ENCODE measurements around the gene GOLPH3. TPM values are rescaled to one million over a fixed set of nuclear protein-coding genes. Genes with fewer than 3 reads are reported as not detected.

GOLPH3 gene
- total RNA-seq, 4 donors from 2014 or later: 149 to 277 (median 187) TPM

- Histone ChIP-seq H3K4me1 (peaks cover 49 to 92% (median 73%) of the 10 kb centered on the region in 4 donors), H3K4me3 (no peak overlapping the region), H3K9me3 (no peaks in the 10 kb centered on the region), H3K27ac (replicated peaks in 1 of 4) (peak overlapping the region in 1 of 4 donors; percentile 5), H3K36me3 (no peaks in the 10 kb centered on the region), H3K27me3 (no peaks in the 10 kb centered on the region)
- WGBS: 59% methylated on average over 2 of the region's 2 CpGs
- intact Hi-C loops (cut with DNase I): no loop called here
- TF ChIP-seq EP300 (IDR thresholded peaks at IDR 0.05) (no peak), POLR2A (IDR thresholded peaks at IDR 0.05; ENCODE audit: low read depth) (no peak), POLR2AphosphoS5 (IDR thresholded peaks at IDR 0.05) (no peak)
- TF ChIP-seq, protein P1, sequence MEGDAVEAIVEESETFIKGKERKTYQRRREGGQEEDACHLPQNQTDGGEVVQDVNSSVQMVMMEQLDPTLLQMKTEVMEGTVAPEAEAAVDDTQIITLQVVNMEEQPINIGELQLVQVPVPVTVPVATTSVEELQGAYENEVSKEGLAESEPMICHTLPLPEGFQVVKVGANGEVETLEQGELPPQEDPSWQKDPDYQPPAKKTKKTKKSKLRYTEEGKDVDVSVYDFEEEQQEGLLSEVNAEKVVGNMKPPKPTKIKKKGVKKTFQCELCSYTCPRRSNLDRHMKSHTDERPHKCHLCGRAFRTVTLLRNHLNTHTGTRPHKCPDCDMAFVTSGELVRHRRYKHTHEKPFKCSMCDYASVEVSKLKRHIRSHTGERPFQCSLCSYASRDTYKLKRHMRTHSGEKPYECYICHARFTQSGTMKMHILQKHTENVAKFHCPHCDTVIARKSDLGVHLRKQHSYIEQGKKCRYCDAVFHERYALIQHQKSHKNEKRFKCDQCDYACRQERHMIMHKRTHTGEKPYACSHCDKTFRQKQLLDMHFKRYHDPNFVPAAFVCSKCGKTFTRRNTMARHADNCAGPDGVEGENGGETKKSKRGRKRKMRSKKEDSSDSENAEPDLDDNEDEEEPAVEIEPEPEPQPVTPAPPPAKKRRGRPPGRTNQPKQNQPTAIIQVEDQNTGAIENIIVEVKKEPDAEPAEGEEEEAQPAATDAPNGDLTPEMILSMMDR (IDR thresholded peaks at IDR 0.05): no peak
- no peak for DNase-seq (ENCODE audit: extremely low spot score)
These were observed 14.6 kb downstream of the GOLPH3 start for GRCh38 chr5:32159328-32160072.

DNA sequence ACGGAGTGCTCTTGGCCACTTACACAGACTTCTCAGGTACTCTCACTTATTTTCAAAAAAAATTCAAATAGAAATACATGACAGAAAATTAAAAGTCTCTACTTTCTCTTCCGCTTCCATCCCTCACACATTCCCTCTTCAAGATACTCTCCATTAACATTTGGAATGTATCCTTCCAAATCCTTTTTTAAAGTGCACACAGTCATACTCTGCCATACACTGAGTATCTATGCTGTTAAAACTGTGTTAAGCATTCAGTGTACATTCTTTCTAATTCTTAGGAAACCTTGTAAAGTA, 15.5 kb downstream of the GOLPH3 start:
- intact Hi-C loops (cut with DNase I): no loop called here
- WGBS: 84% methylated on average over 2 of the region's 2 CpGs
- Histone ChIP-seq H3K27ac (replicated peaks in 1 of 4) (peak overlapping the region in 3 of 4 donors; percentile 0 to 5 (median 2)), H3K36me3 (no peaks in the 10 kb centered on the region), H3K27me3 (no peaks in the 10 kb centered on the region), H3K4me3 (no peak overlapping the region), H3K4me1 (peaks cover 50 to 92% (median 73%) of the 10 kb centered on the region in 4 donors), H3K9me3 (no peaks in the 10 kb centered on the region)
- TF ChIP-seq POLR2A (IDR thresholded peaks at IDR 0.05; ENCODE audit: low read depth): no peak
- no peak for TF ChIP-seq POLR2AphosphoS5 (IDR thresholded peaks at IDR 0.05)
- TF ChIP-seq, protein P1 (IDR thresholded peaks at IDR 0.05): no peak
- no peak for TF ChIP-seq EP300 (IDR thresholded peaks at IDR 0.05)
- DNase-seq (ENCODE audit: extremely low spot score): no peak

DNA sequence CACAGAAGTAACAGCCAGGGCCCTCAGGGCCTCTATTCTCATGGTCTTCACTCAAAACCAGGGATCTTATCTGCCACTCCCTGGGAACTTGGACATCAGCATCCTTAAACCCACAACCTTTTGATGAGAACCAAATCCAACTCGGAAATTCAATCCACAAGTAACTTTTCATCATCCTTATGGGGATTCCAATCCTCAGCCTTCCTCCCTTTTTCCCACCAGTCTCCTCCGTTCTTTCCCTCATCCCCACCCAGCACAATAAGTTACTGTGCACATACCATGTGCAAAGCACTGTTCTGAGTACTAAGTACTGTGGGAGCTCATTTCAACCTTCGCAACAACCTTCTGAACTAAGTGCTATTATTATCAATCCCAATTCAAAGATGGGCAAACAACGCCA, 17.0 kb downstream of the GOLPH3 start:
- intact Hi-C loops (cut with DNase I): no loop called here
- Histone ChIP-seq H3K27ac (replicated peaks in 1 of 4) (no peak overlapping the region), H3K4me1 (peaks cover 58 to 92% (median 76%) of the 10 kb centered on the region in 4 donors), H3K36me3 (no peaks in the 10 kb centered on the region), H3K4me3 (no peak overlapping the region), H3K27me3 (no peaks in the 10 kb centered on the region), H3K9me3 (no peaks in the 10 kb centered on the region)
- TF ChIP-seq, protein P1 (IDR thresholded peaks at IDR 0.05): no peak
- WGBS: 78% methylated on average over 4 of the region's 4 CpGs
- no peak for DNase-seq (ENCODE audit: extremely low spot score)

- Histone ChIP-seq H3K9me3 (no peaks in the 10 kb centered on the region), H3K4me1 (peaks cover 58 to 95% (median 79%) of the 10 kb centered on the region in 4 donors), H3K4me3 (no peak overlapping the region), H3K36me3 (no peaks in the 10 kb centered on the region), H3K27ac (replicated peaks in 1 of 4) (no peak overlapping the region), H3K27me3 (no peaks in the 10 kb centered on the region)
- intact Hi-C loops (cut with DNase I): no loop called here
- no peak for DNase-seq (ENCODE audit: extremely low spot score)
- 87% methylated on average over 9 of the region's 9 CpGs for WGBS
- TF ChIP-seq EP300 (IDR thresholded peaks at IDR 0.05) (no peak), POLR2A (IDR thresholded peaks at IDR 0.05; ENCODE audit: low read depth) (no peak), POLR2AphosphoS5 (IDR thresholded peaks at IDR 0.05) (no peak)
- TF ChIP-seq, protein P1 (IDR thresholded peaks at IDR 0.05): no peak
These were observed 17.5 kb downstream of the GOLPH3 start for GRCh38 chr5:32156635-32157034.

- 97% methylated on average over 2 of the region's 2 CpGs for WGBS
- Histone ChIP-seq H3K36me3 (no peaks in the 10 kb centered on the region), H3K9me3 (no peaks in the 10 kb centered on the region), H3K27me3 (no peaks in the 10 kb centered on the region), H3K4me1 (peaks cover 63 to 97% (median 87%) of the 10 kb centered on the region in 4 donors), H3K27ac (replicated peaks in 1 of 4) (no peak overlapping the region), H3K4me3 (no peak overlapping the region)
- DNase-seq (ENCODE audit: extremely low spot score): no peak
- intact Hi-C loops (cut with DNase I): no loop called here
- TF ChIP-seq POLR2AphosphoS5 (IDR thresholded peaks at IDR 0.05) (no peak), POLR2A (IDR thresholded peaks at IDR 0.05; ENCODE audit: low read depth) (no peak), EP300 (IDR thresholded peaks at IDR 0.05) (no peak)
- TF ChIP-seq, protein P1 (IDR thresholded peaks at IDR 0.05): no peak
These were observed 18.9 kb downstream of the GOLPH3 start for GRCh38 chr5:32155211-32155610.
